Keratinocyte (primary cell): ENCODE data around the gene ITPKB. TPM values are rescaled to one million over a fixed set of nuclear protein-coding genes. Genes with fewer than 3 reads are reported as not detected.
"Not testable (repeated sequence)": the region's sequence is repeated elsewhere in the genome, so short reads cannot be mapped to it uniquely, and the experiment has no call there.

Experiments
- DNase-seq: peaks from one replicate; pipeline ENCODE4 v3.0.0-alpha.2; 2011; ENCODE audit warnings: low read depth, missing footprints, low spot score
- FAIRE-seq: peaks from 2 replicates; lab custom pipeline; 2011; peaks lifted over from hg19 to GRCh38; lab: Jason Lieb, UNC
- H2AFZ ChIP-seq: 2 replicates; pipeline ENCODE4 v1.6.0; 2012; ENCODE audit warnings: low read length, control low read depth, inconsistent platforms; ENCODE audit not compliant: control insufficient read depth
- H3K27ac ChIP-seq: 2 replicates; pipeline ENCODE4 v1.5.1; 2011; ENCODE audit warnings: low read length; ENCODE audit not compliant: control insufficient read depth, insufficient read depth
- H3K27me3 ChIP-seq: 3 replicates; pipeline ENCODE4 v1.6.0; 2011; ENCODE audit warnings: low read length; ENCODE audit not compliant: control insufficient read depth, insufficient read depth; ENCODE audit errors: extremely low read depth
- H3K36me3 ChIP-seq, 2 experiments: 2 replicates in 1 of 2; 3 replicates in 1 of 2; pipeline ENCODE4 v1.5.1; 2011; ENCODE audit warnings: low read length in 2 of 2, mild to moderate bottlenecking in 1 of 2; ENCODE audit not compliant: control insufficient read depth in 2 of 2, insufficient read depth in 2 of 2; ENCODE audit errors: extremely low read depth in 1 of 2
- H3K4me1 ChIP-seq: 3 replicates; pipeline ENCODE4 v1.5.1; 2011; ENCODE audit warnings: low read length; ENCODE audit not compliant: control insufficient read depth, insufficient read depth; ENCODE audit errors: extremely low read depth
- H3K4me2 ChIP-seq: 3 replicates; pipeline ENCODE4 v1.6.0; 2011; ENCODE audit warnings: low read depth, low read length; ENCODE audit not compliant: control insufficient read depth, insufficient read depth; ENCODE audit errors: extremely low read depth
- H3K4me3 ChIP-seq, 3 experiments: fragments of 200-600 bp in 1 of 3; sonication (generic) in 1 of 3; 2 replicates in 2 of 3; 3 replicates in 1 of 3; pipeline ENCODE4 v1.5.1; 2011 to 2016; ENCODE audit warnings: low read length in 3 of 3, mild to moderate bottlenecking in 3 of 3, control low read depth in 2 of 3, inconsistent platforms in 1 of 3, low read depth in 1 of 3, mixed read lengths in 1 of 3, mixed run types in 1 of 3, moderate library complexity in 1 of 3; ENCODE audit not compliant: control insufficient read depth in 2 of 3, insufficient read depth in 2 of 3; ENCODE audit errors: extremely low read depth in 1 of 3
- H3K79me2 ChIP-seq: 2 replicates; pipeline ENCODE4 v1.6.0; 2012; ENCODE audit warnings: low read length; ENCODE audit not compliant: control insufficient read depth, insufficient read depth
- H3K9ac ChIP-seq: 3 replicates; pipeline ENCODE4 v1.6.0; 2011; ENCODE audit warnings: low read length; ENCODE audit not compliant: control insufficient read depth, insufficient read depth; ENCODE audit errors: extremely low read depth
- H3K9me1 ChIP-seq: 3 replicates; pipeline ENCODE4 v1.6.0; 2011; ENCODE audit warnings: low read length; ENCODE audit not compliant: control insufficient read depth, insufficient read depth; ENCODE audit errors: extremely low read depth
- H3K9me3 ChIP-seq: 2 replicates; pipeline ENCODE4 v1.5.1; 2012; ENCODE audit warnings: low read depth, low read length; ENCODE audit not compliant: control insufficient read depth
- H4K20me1 ChIP-seq: 3 replicates; pipeline ENCODE4 v1.6.0; 2011; ENCODE audit warnings: low read length; ENCODE audit not compliant: control insufficient read depth, insufficient read depth; ENCODE audit errors: extremely low read depth
- CTCF ChIP-seq, 3 experiments: IDR thresholded peaks in 1 of 3; conservative IDR thresholded peaks in 1 of 3; optimal IDR thresholded peaks in 1 of 3; 2 replicates in 2 of 3; 3 replicates in 1 of 3; pipeline versions ENCODE3 to v1.5.1; 2011; ENCODE audit warnings: low read length in 3 of 3, mild to moderate bottlenecking in 3 of 3, moderate library complexity in 2 of 3, control low read depth in 1 of 3, inconsistent platforms in 1 of 3; ENCODE audit not compliant: insufficient read depth in 2 of 3; ENCODE audit errors: extremely low read depth in 1 of 3
- EZH2 ChIP-seq: IDR thresholded peaks from one replicate; pipeline ENCODE4 v1.6.1; 2012; ENCODE audit warnings: inconsistent platforms, mild to moderate bottlenecking, low read length, moderate library complexity
- dilution Hi-C: fragments of 300-500 bp; cut with MboI; formaldehyde crosslinking; loops from one replicate; pipeline ENCODE4 v1.7.0; 2020; ENCODE audit warnings: low sequenced_read_pairs; ENCODE audit not compliant: extremely low pct_ligation_motif_present
- polyA plus RNA-seq, 5 experiments: library from polyadenylated mRNA; depleted of rRNA in 3 of 5; stranded (reverse) in 3 of 5; stranded (forward) in 1 of 5; unstranded in 1 of 5; fragments of >200 nt; gene quantifications; 1 replicate in 1 of 5; 2 replicates in 3 of 5; 3 replicates in 1 of 5; pipeline versions ENCODE4 v1.2.1 to v1.2.3, GENCODE V29; 2011 to 2012; ENCODE audit warnings: missing spikeins in 2 of 5, low read depth in 1 of 5, low replicate concordance in 1 of 5

The ITPKB gene
- polyA plus RNA-seq, 1 donor (not counting 4 experiments of a cell fraction or from before 2014, with no cell fraction given) = 3.2 TPM

- dilution Hi-C loops = no loop called here
- Histone ChIP-seq H3K79me2 (no peaks in the 10 kb centered on the region), H3K4me3 (no peak overlapping the region), H2AFZ (no peak overlapping the region), H3K9ac (no peak overlapping the region), H3K27ac (no peak overlapping the region), H4K20me1 (no peaks in the 10 kb centered on the region), H3K36me3 (no peaks in the 10 kb centered on the region), H3K4me1 (no peaks in the 10 kb centered on the region), H3K4me2 (no peak overlapping the region), H3K27me3 (no peaks in the 10 kb centered on the region), H3K9me3 (no peaks in the 10 kb centered on the region), H3K9me1 (no peaks in the 10 kb centered on the region)
- DNase-seq = no peak
- FAIRE-seq = no peak
- TF ChIP-seq EZH2 (no peak), CTCF (optimal IDR thresholded peaks at IDR 0.05 in 1 of 3, IDR thresholded peaks at IDR 0.05 in 1 of 3, conservative IDR thresholded peaks at IDR 0.05 in 1 of 3; ENCODE audit: extremely low read depth in 1 of 3, insufficient read depth in 2 of 3, low read length in 3 of 3) (no peak)
These were observed 120.7 kb downstream of the ITPKB start for GRCh38 chr1:226618380-226618779.

GRCh38 chr1:226617719-226618118 lies 121.4 kb downstream of the ITPKB start:
- FAIRE-seq, H3K9ac ChIP-seq, H3K9me1 ChIP-seq, H3K4me3 ChIP-seq, DNase-seq, H2AFZ ChIP-seq, H3K79me2 ChIP-seq, H3K27ac ChIP-seq, H3K4me2 ChIP-seq, H3K27me3 ChIP-seq, H3K36me3 ChIP-seq, H3K4me1 ChIP-seq, H4K20me1 ChIP-seq, dilution Hi-C loops, H3K9me3 ChIP-seq: not testable (repeated sequence)

- H3K4me2 ChIP-seq = no peak overlapping the region
- H3K4me1 ChIP-seq = no peaks in the 10 kb centered on the region
- peaks cover 3% of the 10 kb centered on the region for H3K27me3 ChIP-seq
- no peak overlapping the region for H3K4me3 ChIP-seq
- no peaks in the 10 kb centered on the region for H4K20me1 ChIP-seq
- no peak for TF ChIP-seq CTCF (optimal IDR thresholded peaks at IDR 0.05 in 1 of 3, IDR thresholded peaks at IDR 0.05 in 1 of 3, conservative IDR thresholded peaks at IDR 0.05 in 1 of 3; ENCODE audit: extremely low read depth in 1 of 3, insufficient read depth in 2 of 3, low read length in 3 of 3)
- no peak for TF ChIP-seq EZH2
- DNase-seq = no peak
- H3K9me3 ChIP-seq = no peaks in the 10 kb centered on the region
- H3K79me2 ChIP-seq = no peaks in the 10 kb centered on the region
- H3K36me3 ChIP-seq = no peaks in the 10 kb centered on the region
- H3K9me1 ChIP-seq = no peaks in the 10 kb centered on the region
- FAIRE-seq = no peak
- no peak overlapping the region for H3K9ac ChIP-seq
- no peak overlapping the region for H2AFZ ChIP-seq
- H3K27ac ChIP-seq = no peak overlapping the region
- dilution Hi-C loops = no loop called here
These were observed 122.0 kb downstream of the ITPKB start for GRCh38 chr1:226617109-226617508.
